ENCODE results near the gene CCSER2.

- no peak for TF ChIP-seq CTCF (IDR thresholded peaks at IDR 0.05)
- no peak for TF ChIP-seq POLR2A (IDR thresholded peaks at IDR 0.05)
These were observed 6.4 kb downstream of the CCSER2 start for GRCh38 chr10:84334811-84335210.

Data from esophagus squamous epithelium (tissue), 4 donors.